Osteocyte (in vitro differentiated cells): ENCODE data around the gene PXK. TPM values are rescaled to one million over a fixed set of nuclear protein-coding genes. Genes with fewer than 3 reads are reported as not detected.
"Not testable (repeated sequence)": the region's sequence is repeated elsewhere in the genome, so short reads cannot be mapped to it uniquely, and the experiment has no call there.

Experiments used
- DNase-seq: peaks from one replicate; pipeline ENCODE4 v3.0.0; 2021; ENCODE audit warnings: mixed read lengths; ENCODE audit not compliant: unreplicated experiment; ENCODE audit errors: extremely low spot score
- H3K27ac Mint-ChIP-seq: one replicate; pipeline ENCODE4 v1.8.0; 2021; ENCODE audit warnings: mild to moderate bottlenecking, mixed read lengths; ENCODE audit not compliant: unreplicated experiment
- H3K27me3 Mint-ChIP-seq: one replicate; pipeline ENCODE4 v1.8.0; 2021; ENCODE audit warnings: mixed read lengths; ENCODE audit not compliant: unreplicated experiment
- H3K36me3 Mint-ChIP-seq: one replicate; pipeline ENCODE4 v1.8.0; 2021; ENCODE audit warnings: mixed read lengths; ENCODE audit not compliant: unreplicated experiment
- H3K4me1 Mint-ChIP-seq: one replicate; pipeline ENCODE4 v1.8.0; 2021; ENCODE audit warnings: mixed read lengths; ENCODE audit not compliant: unreplicated experiment
- H3K4me3 Mint-ChIP-seq: one replicate; pipeline ENCODE4 v1.8.0; 2021; ENCODE audit warnings: mild to moderate bottlenecking, moderate library complexity, mixed read lengths; ENCODE audit not compliant: unreplicated experiment
- H3K9me3 Mint-ChIP-seq: one replicate; pipeline ENCODE4 v1.8.0; 2021; ENCODE audit warnings: mixed read lengths; ENCODE audit not compliant: unreplicated experiment
- CTCF ChIP-seq: fragments of 200-600 bp; sonication (generic); IDR thresholded peaks from 2 replicates; pipeline ENCODE4 v1.5.0; 2021; ENCODE audit warnings: antibody characterized with exemption, mild to moderate bottlenecking, moderate library complexity
- long read RNA-seq: library from polyadenylated mRNA; unstranded; transcript quantifications from one replicate; pipeline ENCODE4 v2.0.0, GENCODE V29; 2021
- total RNA-seq: library from RNA; stranded (reverse); gene quantifications from 2 replicates; pipeline ENCODE4 v1.2.1, GENCODE V29; 2021

The PXK gene
- 37.0 and 39.1 TPM in 2 replicates for total RNA-seq
- long read RNA-seq, transcript PXK-201 (17 exons, 1,974 nt) = minor isoform, 16 of 204 reads
- long read RNA-seq, transcript PXK-202 (18 exons, 2,037 nt) = major isoform, 47 of 204 reads
- long read RNA-seq, partial matches to known transcripts = 65 of 204 reads
- long read RNA-seq, other reads (novel, unspliced or antisense) = 74 of 204 reads

DNA sequence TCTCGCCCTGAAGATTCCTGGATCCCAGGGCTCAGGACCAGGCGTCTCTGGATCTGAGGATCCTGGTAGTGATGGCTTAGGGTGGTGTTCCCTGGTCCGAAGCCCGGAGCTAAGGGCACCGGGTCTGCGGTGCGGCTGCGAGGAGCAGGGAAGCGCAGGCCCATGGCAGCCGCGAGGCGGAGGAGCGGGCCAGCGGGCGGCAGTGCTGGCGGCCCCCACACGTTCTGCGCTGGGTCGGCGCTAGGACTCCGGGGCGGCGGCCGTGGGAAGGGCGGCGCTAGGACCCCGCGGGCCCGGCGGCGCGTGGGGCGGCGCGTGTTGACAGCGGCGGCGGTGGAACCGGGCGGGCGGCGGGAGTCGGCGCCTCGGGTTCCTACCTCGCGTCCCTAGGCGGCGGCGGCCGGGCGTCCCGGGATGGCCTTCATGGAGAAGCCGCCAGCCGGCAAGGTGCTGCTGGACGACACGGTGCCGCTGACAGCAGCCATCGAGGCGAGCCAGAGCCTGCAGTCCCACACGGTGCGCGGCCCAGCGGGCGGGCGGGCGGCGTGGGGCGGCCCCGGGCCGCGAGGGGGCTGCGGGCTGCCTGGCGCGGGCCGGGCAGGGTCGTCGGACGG is at the start of gene PXK:
Gene PXK, plus strand, starts transcription at position 318 of the 614 bp plus-strand sequence. Its CDS starts 97 bp downstream, at position 415.
- DNase-seq = peak; percentile 90
- no peaks in the 10 kb centered on the region for H3K27me3 Mint-ChIP-seq
- peak within 1 kb of the TSS; percentile 99 for H3K4me3 Mint-ChIP-seq
- no peaks in the 10 kb centered on the region for H3K9me3 Mint-ChIP-seq
- peaks cover 2% of the 10 kb centered on the region for H3K36me3 Mint-ChIP-seq
- H3K27ac Mint-ChIP-seq = peak within 1 kb of the TSS; percentile 98
- TF ChIP-seq CTCF = peak; percentile 33
- peaks cover 52% of the 10 kb centered on the region for H3K4me1 Mint-ChIP-seq

DNA sequence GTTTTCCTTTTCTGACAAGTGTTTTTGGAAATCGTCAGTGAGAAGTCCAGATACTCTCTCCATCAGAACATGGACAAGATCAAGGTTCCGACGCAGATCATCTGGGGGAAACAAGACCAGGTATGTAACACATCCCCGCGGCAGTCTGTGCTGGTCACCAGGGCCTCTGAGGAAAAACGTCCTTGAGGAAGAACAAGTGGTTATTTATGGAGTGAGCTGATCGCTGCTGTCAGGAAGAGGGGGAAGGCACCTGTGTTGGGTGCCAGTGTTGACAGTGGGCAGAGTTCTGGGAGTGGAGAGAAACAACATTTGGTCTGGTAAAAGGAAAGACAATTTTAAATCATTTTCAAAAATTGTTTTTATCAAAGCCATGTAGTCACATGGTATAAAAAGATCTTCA is 47.4 kb upstream of the PXK start:
- Mint-ChIP-seq H3K27ac (no peak overlapping the region), H3K9me3 (no peaks in the 10 kb centered on the region)

DNA sequence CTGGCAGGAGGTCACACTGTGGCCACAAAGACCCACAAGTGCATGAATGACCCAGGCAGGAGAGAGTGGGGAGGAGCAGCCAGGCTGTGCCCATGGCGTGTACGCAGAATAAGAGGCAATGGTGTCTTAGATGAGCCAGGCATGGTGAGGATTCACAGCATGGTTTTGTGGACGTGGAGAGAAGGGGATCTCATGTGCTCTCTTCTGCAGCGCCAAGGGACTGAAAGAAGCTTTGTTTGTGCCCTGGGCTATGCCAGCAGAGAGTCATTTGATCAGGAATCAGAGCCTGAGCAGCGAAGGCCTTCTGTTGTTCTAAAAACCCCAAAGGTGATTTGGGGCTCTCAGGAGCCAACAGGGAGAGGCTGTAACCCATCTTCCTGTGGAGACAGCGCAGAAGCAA is 45.3 kb upstream of the PXK start:
- peak; percentile 44 for DNase-seq
- H3K4me1 Mint-ChIP-seq = no peaks in the 10 kb centered on the region
- peaks cover 7% of the 10 kb centered on the region for H3K36me3 Mint-ChIP-seq
- no peaks in the 10 kb centered on the region for H3K9me3 Mint-ChIP-seq
- TF ChIP-seq CTCF = no peak
- H3K27me3 Mint-ChIP-seq = no peaks in the 10 kb centered on the region
- no peak overlapping the region for H3K4me3 Mint-ChIP-seq
- H3K27ac Mint-ChIP-seq = no peak overlapping the region

More for the DNA sequence above, 47.4 kb upstream of the PXK start:
- no peaks in the 10 kb centered on the region for H3K4me1 Mint-ChIP-seq
- no peak for DNase-seq
- peaks cover 8% of the 10 kb centered on the region for H3K36me3 Mint-ChIP-seq
- H3K4me3 Mint-ChIP-seq = no peak overlapping the region
- no peaks in the 10 kb centered on the region for H3K27me3 Mint-ChIP-seq
- no peak for TF ChIP-seq CTCF

GRCh38 chr3:58288011-58288728 is 44.5 kb upstream of the PXK start:
- peak; percentile 54 for DNase-seq
- Mint-ChIP-seq H3K36me3 (peaks cover 5% of the 10 kb centered on the region), H3K4me1 (no peaks in the 10 kb centered on the region), H3K27me3 (no peaks in the 10 kb centered on the region), H3K27ac (no peak overlapping the region), H3K9me3 (no peaks in the 10 kb centered on the region), H3K4me3 (no peak overlapping the region)
- TF ChIP-seq CTCF = no peak

DNA sequence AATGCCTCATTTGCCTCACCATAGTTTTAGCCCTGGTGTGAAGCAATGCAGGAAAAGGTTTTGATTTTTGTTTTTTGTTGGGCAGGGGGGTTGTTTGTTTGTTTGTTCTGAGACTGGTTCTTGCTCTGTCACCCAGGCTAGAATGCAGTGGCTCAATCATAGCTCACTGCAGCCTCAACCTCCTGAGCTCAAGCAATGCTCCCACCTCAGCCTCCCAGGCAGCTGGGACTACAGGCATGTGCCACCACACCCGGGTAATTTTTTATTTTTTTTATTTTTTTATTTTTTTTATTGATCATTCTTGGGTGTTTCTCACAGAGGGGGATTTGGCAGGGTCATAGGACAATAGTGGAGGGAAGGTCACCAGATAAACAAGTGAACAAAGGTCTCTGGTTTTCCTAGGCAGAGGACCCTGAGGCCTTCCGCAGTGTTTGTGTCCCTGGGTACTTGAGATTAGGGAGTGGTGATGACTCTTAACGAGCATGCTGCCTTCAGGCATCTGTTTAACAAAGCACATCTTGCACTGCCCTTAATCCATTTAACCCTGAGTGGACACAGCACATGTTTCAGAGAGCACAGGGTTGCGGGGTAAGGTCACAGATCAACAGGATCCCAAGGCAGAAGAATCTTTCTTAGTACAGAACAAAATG is 43.6 kb upstream of the PXK start:
- not testable (repeated sequence) for H3K36me3 Mint-ChIP-seq, H3K27ac Mint-ChIP-seq, H3K9me3 Mint-ChIP-seq, H3K4me1 Mint-ChIP-seq, DNase-seq, H3K27me3 Mint-ChIP-seq, H3K4me3 Mint-ChIP-seq

GRCh38 chr3:58290446-58290845 is 42.2 kb upstream of the PXK start:
- not testable (repeated sequence) for H3K4me1 Mint-ChIP-seq, H3K4me3 Mint-ChIP-seq, H3K27me3 Mint-ChIP-seq, H3K27ac Mint-ChIP-seq, H3K9me3 Mint-ChIP-seq, H3K36me3 Mint-ChIP-seq
- DNase-seq = peak; percentile 54
